Neural cell (in vitro differentiated cells): ENCODE results near the gene SLC50A1. TPM values are rescaled to one million over a fixed set of nuclear protein-coding genes. Genes with fewer than 3 reads are reported as not detected.

Experiments used
- H2AFZ ChIP-seq: fragments of 200-600, 300-800 bp; sonication (generic), shearing (Covaris generic); 2 replicates; pipeline ENCODE4 v1.6.0; 2014; ENCODE audit warnings: low read depth, mild to moderate bottlenecking, antibody characterized with exemption, low read length, moderate library complexity
- H3F3A ChIP-seq: fragments of 200-600 bp; shearing (Covaris generic); 2 replicates; pipeline ENCODE4 v1.6.1; 2016; ENCODE audit warnings: mild to moderate bottlenecking, moderate library complexity, mixed read lengths, antibody characterized with exemption, low read length; ENCODE audit not compliant: insufficient read depth, poor library complexity, severe bottlenecking
- H3K27ac ChIP-seq: fragments of 200-600, 300-800 bp; sonication (generic), shearing (Covaris generic); 2 replicates; pipeline ENCODE4 v1.5.1; 2014; ENCODE audit warnings: mild to moderate bottlenecking, low read length, moderate library complexity
- H3K27me3 ChIP-seq: fragments of 300-800, 200-600 bp; sonication (generic), shearing (Covaris generic); 2 replicates; pipeline ENCODE4 v1.6.0; 2014; ENCODE audit warnings: mild to moderate bottlenecking, low read depth, low read length, moderate library complexity; ENCODE audit not compliant: insufficient read depth
- H3K36me3 ChIP-seq: fragments of 300-800, 200-600 bp; sonication (generic), shearing (Covaris generic); 2 replicates; pipeline ENCODE4 v1.5.1; 2014; ENCODE audit warnings: mild to moderate bottlenecking, antibody characterized with exemption, low read length, moderate library complexity; ENCODE audit not compliant: insufficient read depth
- H3K4me2 ChIP-seq: fragments of 300-800, 200-600 bp; sonication (generic), shearing (Covaris generic); 2 replicates; pipeline ENCODE4 v1.6.0; 2014; ENCODE audit warnings: mild to moderate bottlenecking, low read length
- H3K4me3 ChIP-seq: fragments of 300-800, 200-600 bp; sonication (generic), shearing (Covaris generic); 2 replicates; pipeline ENCODE4 v1.5.1; 2014; ENCODE audit warnings: mild to moderate bottlenecking, low read length, moderate library complexity
- H3K79me2 ChIP-seq: fragments of 200-600 bp; shearing (Covaris generic); replicated peaks from 2 replicates; pipeline ENCODE4 v1.6.0; 2014; ENCODE audit warnings: mild to moderate bottlenecking, low read length, moderate library complexity; ENCODE audit not compliant: insufficient read depth
- H3K9ac ChIP-seq: fragments of 300-800, 200-600 bp; sonication (generic), shearing (Covaris generic); 2 replicates; pipeline ENCODE4 v1.6.1; 2016; ENCODE audit warnings: mild to moderate bottlenecking, low read length, mixed read lengths
- H3K9me2 ChIP-seq: fragments of 200-600 bp; shearing (Covaris generic); 2 replicates; pipeline ENCODE4 v1.6.1; 2016; ENCODE audit warnings: mild to moderate bottlenecking, low read length, mixed read lengths; ENCODE audit not compliant: insufficient read depth
- H3K9me3 ChIP-seq: fragments of 200-600, 300-800 bp; sonication (generic), shearing (Covaris generic); 2 replicates; pipeline ENCODE4 v1.6.1; 2016; ENCODE audit warnings: mild to moderate bottlenecking, mixed run types, low read length, moderate library complexity, mixed read lengths
- H4K20me1 ChIP-seq: fragments of 200-600 bp; shearing (Covaris generic); 2 replicates; pipeline ENCODE4 v1.6.1; 2016; ENCODE audit warnings: mild to moderate bottlenecking, mixed run types; ENCODE audit not compliant: insufficient read depth
- EP300 ChIP-seq: fragments of 450-650 bp; conservative IDR thresholded peaks from 2 replicates; pipeline ENCODE4 v1.6.1; 2014; ENCODE audit warnings: antibody characterized with exemption, mild to moderate bottlenecking, moderate library complexity; ENCODE audit not compliant: poor library complexity, severe bottlenecking
- EZH2 ChIP-seq: fragments of 200-600, 300-800 bp; shearing (Covaris generic), sonication (generic); IDR thresholded peaks from 2 replicates; pipeline ENCODE4 v1.6.1; 2014; ENCODE audit warnings: antibody characterized with exemption, low read length, borderline replicate concordance, mild to moderate bottlenecking; ENCODE audit not compliant: insufficient read depth, poor library complexity, severe bottlenecking
- MXI1 ChIP-seq: fragments of 450-650 bp; conservative IDR thresholded peaks from 2 replicates; pipeline ENCODE4 v1.6.1; 2014; ENCODE audit warnings: antibody characterized with exemption, mild to moderate bottlenecking; ENCODE audit not compliant: poor library complexity, severe bottlenecking
- POLR2AphosphoS5 ChIP-seq: IDR thresholded peaks from 2 replicates; pipeline ENCODE4 v1.6.1; 2012
- RAD21 ChIP-seq: fragments of 450-650 bp; conservative IDR thresholded peaks from 2 replicates; pipeline ENCODE4 v1.6.1; 2014; ENCODE audit warnings: antibody characterized with exemption, mild to moderate bottlenecking, moderate library complexity
- REST ChIP-seq: IDR thresholded peaks from 2 replicates; pipeline ENCODE4 v1.6.1; 2012; ENCODE audit warnings: borderline replicate concordance
- SMC3 ChIP-seq: fragments of 450-650 bp; conservative IDR thresholded peaks from 2 replicates; pipeline ENCODE4 v1.6.1; 2014; ENCODE audit warnings: antibody characterized with exemption, mild to moderate bottlenecking, moderate library complexity; ENCODE audit not compliant: poor library complexity
- TAF1 ChIP-seq: IDR thresholded peaks from 2 replicates; pipeline ENCODE4 v1.6.1; 2012; ENCODE audit warnings: low read depth
- polyA plus RNA-seq: library from polyadenylated mRNA; depleted of rRNA; stranded (reverse); fragments of >200 nt; gene quantifications from 2 replicates; pipeline ENCODE4 v1.2.3, GENCODE V29; 2014
- TF ChIP-seq, protein P1 (sequence below): fragments of 450-650 bp; IDR thresholded peaks from 2 replicates; pipeline ENCODE4 v1.5.1; 2014; ENCODE audit warnings: antibody characterized with exemption, mild to moderate bottlenecking, moderate library complexity; ENCODE audit not compliant: poor library complexity, severe bottlenecking

Gene SLC50A1
- polyA plus RNA-seq, 1 donor from 2014 or later: 12.6 TPM

DNA sequence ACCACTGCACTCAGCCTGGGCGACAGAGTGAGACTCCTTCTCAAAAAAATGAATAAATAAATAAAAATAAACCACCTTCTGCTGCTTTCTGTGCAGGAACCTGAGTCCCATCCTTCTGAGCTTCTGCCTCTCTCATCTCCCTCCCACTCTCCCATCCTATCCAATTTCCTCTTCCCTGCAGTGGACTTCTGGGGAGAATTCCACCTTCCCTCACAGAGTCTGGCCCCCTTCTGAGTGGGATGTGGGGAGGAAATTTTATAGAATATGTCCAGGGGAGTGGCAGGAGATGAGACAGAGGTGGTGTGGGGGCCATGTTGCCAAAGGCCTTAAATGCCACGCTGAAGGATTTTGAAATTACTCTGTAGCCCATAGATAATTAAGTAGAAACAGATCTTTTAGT is 13.3 kb upstream of the SLC50A1 start (continued):
- TF ChIP-seq, protein P1, sequence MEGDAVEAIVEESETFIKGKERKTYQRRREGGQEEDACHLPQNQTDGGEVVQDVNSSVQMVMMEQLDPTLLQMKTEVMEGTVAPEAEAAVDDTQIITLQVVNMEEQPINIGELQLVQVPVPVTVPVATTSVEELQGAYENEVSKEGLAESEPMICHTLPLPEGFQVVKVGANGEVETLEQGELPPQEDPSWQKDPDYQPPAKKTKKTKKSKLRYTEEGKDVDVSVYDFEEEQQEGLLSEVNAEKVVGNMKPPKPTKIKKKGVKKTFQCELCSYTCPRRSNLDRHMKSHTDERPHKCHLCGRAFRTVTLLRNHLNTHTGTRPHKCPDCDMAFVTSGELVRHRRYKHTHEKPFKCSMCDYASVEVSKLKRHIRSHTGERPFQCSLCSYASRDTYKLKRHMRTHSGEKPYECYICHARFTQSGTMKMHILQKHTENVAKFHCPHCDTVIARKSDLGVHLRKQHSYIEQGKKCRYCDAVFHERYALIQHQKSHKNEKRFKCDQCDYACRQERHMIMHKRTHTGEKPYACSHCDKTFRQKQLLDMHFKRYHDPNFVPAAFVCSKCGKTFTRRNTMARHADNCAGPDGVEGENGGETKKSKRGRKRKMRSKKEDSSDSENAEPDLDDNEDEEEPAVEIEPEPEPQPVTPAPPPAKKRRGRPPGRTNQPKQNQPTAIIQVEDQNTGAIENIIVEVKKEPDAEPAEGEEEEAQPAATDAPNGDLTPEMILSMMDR: no peak

DNA sequence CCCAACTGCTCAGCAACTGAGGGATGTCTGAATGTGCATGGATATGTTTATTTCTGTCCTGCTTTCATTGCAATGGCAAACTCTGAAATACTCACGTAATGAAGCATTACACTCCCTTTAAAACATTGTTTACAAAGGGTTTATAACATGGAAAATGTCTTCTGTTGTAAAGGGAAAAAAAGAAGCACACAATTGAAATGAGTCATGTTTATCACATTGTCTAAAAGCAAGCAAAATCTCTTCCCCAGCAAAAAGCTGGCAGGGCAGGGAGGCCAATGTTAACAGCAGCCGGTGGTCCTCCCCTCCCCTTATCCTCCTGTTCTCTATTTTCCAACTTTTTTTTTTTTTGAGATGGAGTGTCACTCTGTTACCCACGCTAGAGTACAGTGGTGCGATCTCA is 11.9 kb upstream of the SLC50A1 start:
- Histone ChIP-seq H3K4me3 (no peak overlapping the region), H3K27ac (no peak overlapping the region), H3K9ac (no peak overlapping the region), H3K27me3 (peaks cover 45% of the 10 kb centered on the region), H3K4me2 (no peak overlapping the region), H3K79me2 (no peaks in the 10 kb centered on the region), H3K9me2 (no peaks in the 10 kb centered on the region), H2AFZ (no peak overlapping the region), H4K20me1 (no peaks in the 10 kb centered on the region), H3F3A (peaks cover 2% of the 10 kb centered on the region), H3K36me3 (no peaks in the 10 kb centered on the region), H3K9me3 (no peaks in the 10 kb centered on the region)
- TF ChIP-seq POLR2AphosphoS5 (no peak), EP300 (no peak)

GRCh38 chr1:155124503-155125463 is 10.9 kb upstream of the SLC50A1 start:
- Histone ChIP-seq H3F3A (peaks cover 2% of the 10 kb centered on the region), H3K4me3 (no peak overlapping the region), H4K20me1 (no peaks in the 10 kb centered on the region), H3K36me3 (no peaks in the 10 kb centered on the region), H3K9me3 (no peaks in the 10 kb centered on the region), H3K9ac (no peak overlapping the region), H3K79me2 (no peaks in the 10 kb centered on the region), H3K27me3 (peaks cover 48% of the 10 kb centered on the region), H3K4me2 (no peak overlapping the region), H3K9me2 (no peaks in the 10 kb centered on the region), H2AFZ (no peak overlapping the region), H3K27ac (no peak overlapping the region)
- TF ChIP-seq SMC3 (no peak), REST (no peak), MXI1 (no peak), POLR2AphosphoS5 (no peak), RAD21 (no peak), EZH2 (no peak), EP300 (no peak), TAF1 (no peak)
- TF ChIP-seq, protein P1: no peak
